Ascending aorta (tissue), 2 donors: ENCODE results near the gene PIK3R3. TPM values are rescaled to one million over a fixed set of nuclear protein-coding genes. Genes with fewer than 3 reads are reported as not detected.

ENCODE experiments used
- DNase-seq, 2 donors: peaks; one replicate each; pipeline ENCODE4 v3.0.0-alpha.2; 2019; ENCODE audit warnings: low spot score in 2 of 2
- H3K27ac ChIP-seq, 2 donors: fragments of 200-600 bp; sonication (generic); one replicate each; pipeline ENCODE4 v1.5.1; 2016 to 2017; ENCODE audit warnings: mild to moderate bottlenecking in 1 of 2
- H3K27me3 ChIP-seq: fragments of 200-600 bp; sonication (generic); one replicate; pipeline ENCODE4 v1.5.1; 2017
- H3K36me3 ChIP-seq, 2 donors: fragments of 200-600 bp; sonication (generic); one replicate each; pipeline ENCODE4 v1.5.1; 2016
- H3K4me1 ChIP-seq, 2 donors: fragments of 200-600 bp; sonication (generic); one replicate each; pipeline ENCODE4 v1.5.1; 2016 to 2017; ENCODE audit warnings: mild to moderate bottlenecking in 1 of 2
- H3K4me3 ChIP-seq, 2 donors: fragments of 200-600 bp; sonication (generic); one replicate each; pipeline ENCODE4 v1.5.1; 2016 to 2017; ENCODE audit warnings: mild to moderate bottlenecking in 1 of 2
- H3K9me3 ChIP-seq, 2 donors: fragments of 200-600 bp; sonication (generic); one replicate each; pipeline ENCODE4 v1.5.1; 2016
- intact Hi-C: fragments of 100-400 bp; cut with DNase I; formaldehyde crosslinking; loops from one replicate; pipeline ENCODE4 v1.15.1; 2023
- total RNA-seq: library from RNA; depleted of rRNA; stranded (reverse); fragments of >200 nt; gene quantifications from one replicate; pipeline ENCODE4 v1.1.0, GENCODE V29; 2016
- TF ChIP-seq, protein P1 (sequence below), 3 experiments: fragments of 200-600 bp in 2 of 3; fragments of 450-650 bp in 1 of 3; sonication (generic) in 2 of 3; IDR thresholded peaks; one replicate each; pipeline ENCODE4 v1.5.1; 2016 to 2019; ENCODE audit warnings: antibody characterized with exemption in 3 of 3, mild to moderate bottlenecking in 1 of 3, moderate library complexity in 1 of 3

The PIK3R3 gene
- total RNA-seq, 1 donor from 2014 or later, result 33.1 TPM

DNA sequence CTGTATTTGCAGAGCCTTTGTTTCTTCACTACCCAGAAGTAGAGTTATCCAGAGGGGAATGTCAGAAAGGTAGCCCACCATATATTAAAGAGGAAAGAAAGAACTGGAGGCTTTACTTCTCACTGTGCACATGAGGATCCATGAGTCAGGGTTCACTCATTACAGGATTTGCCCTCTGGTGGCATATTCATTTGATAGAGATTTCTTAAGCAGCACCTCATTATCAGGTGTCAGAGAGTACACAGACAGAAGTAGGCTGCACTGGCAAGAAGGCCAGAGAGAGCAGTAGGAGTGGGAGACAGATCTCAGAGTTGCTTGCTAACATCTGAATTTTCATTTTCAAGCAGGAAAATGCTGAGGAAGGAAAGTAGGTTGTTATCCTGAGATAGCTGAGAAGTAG lies 123.8 kb downstream of the PIK3R3 start:
- peaks cover 43 to 49% of the 10 kb centered on the region in 2 donors for H3K36me3 ChIP-seq
- intact Hi-C loops, result no loop called here
- no peak for DNase-seq

DNA sequence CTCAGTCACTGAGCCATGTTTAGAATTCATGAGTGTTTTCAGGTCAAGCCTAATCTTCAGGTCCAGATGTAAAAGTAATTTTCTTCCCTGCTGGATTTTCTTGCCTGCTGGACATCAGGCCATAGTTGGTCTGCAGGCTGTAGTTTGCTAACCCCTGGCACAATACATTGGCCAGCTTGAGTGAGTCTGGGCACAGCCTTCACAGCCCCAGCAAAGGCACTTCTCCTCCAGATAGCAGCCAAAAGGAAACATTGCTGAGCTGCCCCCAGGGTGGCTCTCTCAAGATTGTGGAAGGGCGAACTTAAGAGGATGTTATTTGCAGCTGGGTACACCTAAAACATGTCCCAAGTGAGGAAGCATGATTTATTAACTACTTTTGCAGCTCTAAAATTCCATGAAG lies 126.8 kb downstream of the PIK3R3 start:
- Histone ChIP-seq H3K4me3 (no peak overlapping the region), H3K36me3 (peaks cover 30 to 34% of the 10 kb centered on the region in 2 donors), H3K4me1 (no peaks in the 10 kb centered on the region), H3K9me3 (no peaks in the 10 kb centered on the region), H3K27ac (no peak overlapping the region), H3K27me3 (no peaks in the 10 kb centered on the region)
- TF ChIP-seq, protein P1, sequence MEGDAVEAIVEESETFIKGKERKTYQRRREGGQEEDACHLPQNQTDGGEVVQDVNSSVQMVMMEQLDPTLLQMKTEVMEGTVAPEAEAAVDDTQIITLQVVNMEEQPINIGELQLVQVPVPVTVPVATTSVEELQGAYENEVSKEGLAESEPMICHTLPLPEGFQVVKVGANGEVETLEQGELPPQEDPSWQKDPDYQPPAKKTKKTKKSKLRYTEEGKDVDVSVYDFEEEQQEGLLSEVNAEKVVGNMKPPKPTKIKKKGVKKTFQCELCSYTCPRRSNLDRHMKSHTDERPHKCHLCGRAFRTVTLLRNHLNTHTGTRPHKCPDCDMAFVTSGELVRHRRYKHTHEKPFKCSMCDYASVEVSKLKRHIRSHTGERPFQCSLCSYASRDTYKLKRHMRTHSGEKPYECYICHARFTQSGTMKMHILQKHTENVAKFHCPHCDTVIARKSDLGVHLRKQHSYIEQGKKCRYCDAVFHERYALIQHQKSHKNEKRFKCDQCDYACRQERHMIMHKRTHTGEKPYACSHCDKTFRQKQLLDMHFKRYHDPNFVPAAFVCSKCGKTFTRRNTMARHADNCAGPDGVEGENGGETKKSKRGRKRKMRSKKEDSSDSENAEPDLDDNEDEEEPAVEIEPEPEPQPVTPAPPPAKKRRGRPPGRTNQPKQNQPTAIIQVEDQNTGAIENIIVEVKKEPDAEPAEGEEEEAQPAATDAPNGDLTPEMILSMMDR (IDR thresholded peaks at IDR 0.05), result no peak
- DNase-seq, result no peak
- intact Hi-C loops, result no loop called here

More for the DNA sequence above, 123.8 kb downstream of the PIK3R3 start:
- no peak overlapping the region for H3K27ac ChIP-seq
- no peaks in the 10 kb centered on the region for H3K27me3 ChIP-seq
- H3K4me3 ChIP-seq, result no peak overlapping the region
- H3K9me3 ChIP-seq, result no peaks in the 10 kb centered on the region
- TF ChIP-seq, protein P1 (IDR thresholded peaks at IDR 0.05), result no peak
- no peaks in the 10 kb centered on the region for H3K4me1 ChIP-seq

DNA sequence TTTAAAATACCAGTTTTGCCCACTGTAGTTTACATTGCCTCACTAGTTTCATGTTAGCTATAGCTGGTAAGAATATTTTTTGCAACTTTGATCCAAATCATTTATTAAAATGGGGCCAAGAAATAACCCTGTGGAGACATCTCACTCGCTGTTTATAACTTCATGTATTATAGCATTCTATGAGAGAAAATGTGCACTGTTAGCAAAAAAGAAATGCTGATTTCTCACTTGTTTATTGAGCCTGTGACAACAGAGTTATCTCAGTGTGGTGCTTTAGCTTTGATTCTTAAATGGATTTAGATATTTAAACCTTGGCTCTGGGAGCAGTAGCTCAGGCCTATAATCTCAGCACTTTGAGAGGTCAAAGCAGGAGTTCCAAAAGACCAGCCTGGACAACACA lies 127.9 kb downstream of the PIK3R3 start:
- H3K36me3 ChIP-seq, result peaks cover 29 to 31% of the 10 kb centered on the region in 2 donors
- H3K4me1 ChIP-seq, result no peaks in the 10 kb centered on the region
- TF ChIP-seq, protein P1 (IDR thresholded peaks at IDR 0.05), result no peak
- no peaks in the 10 kb centered on the region for H3K9me3 ChIP-seq
- intact Hi-C loops, result no loop called here
- no peaks in the 10 kb centered on the region for H3K27me3 ChIP-seq
- DNase-seq, result no peak
- no peak overlapping the region for H3K27ac ChIP-seq
- no peak overlapping the region for H3K4me3 ChIP-seq

DNA sequence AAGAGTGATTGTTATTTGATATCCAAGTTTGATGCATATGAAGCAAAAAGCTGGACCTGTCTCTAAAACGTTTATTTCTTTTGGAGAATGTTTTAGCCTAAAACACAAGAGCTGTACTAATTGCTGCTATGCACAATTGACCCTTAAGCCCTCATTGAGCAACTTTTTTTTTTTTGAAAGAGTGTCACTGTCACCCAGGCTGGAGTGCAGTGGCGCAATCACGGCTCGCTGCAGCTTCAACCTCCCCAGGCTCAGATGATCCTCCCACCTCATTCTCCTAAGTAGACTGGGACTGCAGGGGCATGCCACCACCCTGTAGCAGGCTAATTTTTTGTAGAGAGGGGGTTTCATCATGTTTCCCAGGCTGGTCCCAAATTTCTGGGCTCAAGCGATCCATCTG lies 129.1 kb downstream of the PIK3R3 start:
- Histone ChIP-seq H3K4me1 (no peaks in the 10 kb centered on the region), H3K36me3 (peaks cover 22 to 35% of the 10 kb centered on the region in 2 donors), H3K27me3 (no peaks in the 10 kb centered on the region), H3K9me3 (no peaks in the 10 kb centered on the region), H3K27ac (no peak overlapping the region), H3K4me3 (no peak overlapping the region)
- intact Hi-C loops, result no loop called here
- TF ChIP-seq, protein P1 (IDR thresholded peaks at IDR 0.05), result no peak
- DNase-seq, result no peak

DNA sequence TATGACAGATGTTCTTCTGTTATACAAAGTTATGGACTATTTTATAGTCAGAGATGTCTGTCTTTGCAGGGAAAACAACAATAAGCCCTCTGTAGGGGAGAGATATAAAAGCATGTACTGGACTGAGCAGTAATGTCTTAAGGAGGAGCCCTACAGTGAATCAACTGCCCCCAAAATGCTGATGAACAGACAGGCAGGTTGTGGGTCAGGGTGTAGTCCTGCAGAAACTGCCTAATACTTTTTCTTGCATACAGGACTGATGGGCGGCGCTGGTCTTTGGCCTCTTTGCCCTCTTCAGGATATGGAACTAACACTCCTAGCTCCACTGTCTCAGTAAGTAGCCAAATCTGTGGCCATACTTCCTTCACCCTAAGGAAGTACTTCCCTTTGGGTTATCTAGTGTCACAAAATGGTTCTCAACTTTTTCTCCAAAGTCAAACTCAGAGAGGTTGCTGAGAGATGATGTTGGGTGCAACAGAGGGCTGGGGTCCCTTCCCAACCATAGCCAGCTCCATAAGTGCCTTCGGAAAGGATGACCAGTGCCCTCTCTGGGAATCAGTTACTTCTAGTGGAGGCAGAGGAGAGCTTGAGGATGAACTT lies 129.8 kb downstream of the PIK3R3 start:
- Histone ChIP-seq H3K27ac (no peak overlapping the region), H3K4me1 (no peaks in the 10 kb centered on the region), H3K36me3 (peaks cover 15 to 32% of the 10 kb centered on the region in 2 donors), H3K27me3 (no peaks in the 10 kb centered on the region), H3K9me3 (no peaks in the 10 kb centered on the region), H3K4me3 (no peak overlapping the region)
- intact Hi-C loops, result no loop called here
- no peak for DNase-seq
- TF ChIP-seq, protein P1 (IDR thresholded peaks at IDR 0.05), result no peak
